ENCODE measurements around the gene P2RX4. TPM values are rescaled to one million over a fixed set of nuclear protein-coding genes. Genes with fewer than 3 reads are reported as not detected.
"Not testable (repeated sequence)": the region's sequence is repeated elsewhere in the genome, so short reads cannot be mapped to it uniquely, and the experiment has no call there.

Gene P2RX4
- total and polyA plus RNA-seq, 9 of the 15 experiments (the other 6 are each of a cell fraction or from before 2014, with no cell fraction given), result 6.6 to 21.5 (median 11.7) TPM

- CTCF ChIA-PET (ENCODE audit: low intra/inter-chr PET ratio); FAIRE-seq; H3K79me2 ChIP-seq (ENCODE audit: control insufficient read depth, insufficient read depth, low read length); in situ Hi-C loops (cut with MboI); ATAC-seq; H3K27me3 ChIP-seq (ENCODE audit: control insufficient read depth in 2 of 2, insufficient read depth in 2 of 2, low read length in 2 of 2); H3K4me3 ChIP-seq; H3K27ac ChIP-seq (ENCODE audit: extremely low read depth, low read depth, low read length); intact Hi-C loops (cut with micrococcal nuclease); H3K9me3 ChIP-seq (replicated peaks; ENCODE audit: control insufficient read depth, insufficient read depth, low read depth, low read length); H4K20me1 ChIP-seq (replicated peaks; ENCODE audit: control insufficient read depth, insufficient read depth, low read length); POLR2A ChIA-PET; BruUV-seq (replicated peaks); H3K9ac ChIP-seq (ENCODE audit: insufficient read depth in 1 of 2, low read depth in 2 of 2, low read length in 2 of 2); DNase-seq (ENCODE audit: extremely low read depth in 1 of 4, low spot score in 3 of 4); H3K4me2 ChIP-seq (ENCODE audit: insufficient read depth, low read length); H2AFZ ChIP-seq (ENCODE audit: low read depth, low read length); H3K9me1 ChIP-seq (ENCODE audit: control insufficient read depth, insufficient read depth, low read length); H3K36me3 ChIP-seq (ENCODE audit: control insufficient read depth, insufficient read depth, low read length): not testable (repeated sequence)
- peak; percentile 65 for TF ChIP-seq RBM25 (IDR thresholded peaks at IDR 0.05; ENCODE audit: low read depth, low read length, severe bottlenecking)
- peak; percentile 84 for TF ChIP-seq ZNF121 (CRISPR knock-in tag; conservative IDR thresholded peaks at IDR 0.05)
- 0 out of 2 replicates have a peak, but pooled peaks have one; percentile 24 for TF ChIP-seq BCOR (IDR thresholded peaks at IDR 0.05)
- H3K4me1 ChIP-seq (replicated peaks in 1 of 2; ENCODE audit: control insufficient read depth in 2 of 2, insufficient read depth in 2 of 2, low read length in 2 of 2), result peaks cover 10 to 37% of the 10 kb centered on the region in 2 experiments; a peak in 4 of 5 replicates
- WGBS (ENCODE audit: insufficient coverage, low coverage, missing lambda C conversion rate), result 83% methylated on average over 6 of the region's 6 CpGs
Measured at GRCh38 chr12:121201140-121201539, 8.8 kb upstream of the P2RX4 start.

GRCh38 chr12:121202407-121203355, 7.2 kb upstream of the P2RX4 start:
- ATAC-seq (peak; percentile 73), FAIRE-seq (peak; percentile 37), DNase-seq (ENCODE audit: extremely low read depth in 1 of 4, low spot score in 3 of 4) (peak in 3 of 4 experiments; percentile 38 to 65 (median 42))
- ChIA-PET POLR2A (interaction anchor here (0.6 to 1.2 kb wide), 5 partner anchors 12 to 57 kb away, joined by 3 to 5 read pairs (median 3); no protein-coding TSS in a partner anchor), CTCF (ENCODE audit: low intra/inter-chr PET ratio) (no interaction called here)
- H3K9ac ChIP-seq (ENCODE audit: insufficient read depth in 1 of 2, low read depth in 2 of 2, low read length in 2 of 2), result peak overlapping the region in 1 of 2 experiments; percentile 40; a peak in 2 of 4 replicates
- H3K4me3 ChIP-seq, result no peak overlapping the region
- 16% methylated on average over 14 of the region's 14 CpGs for WGBS (ENCODE audit: insufficient coverage, low coverage, missing lambda C conversion rate)
- H3K27ac ChIP-seq (ENCODE audit: extremely low read depth, low read depth, low read length), result peak overlapping the region; percentile 50
- in situ Hi-C loops (cut with MboI), result no loop called here
- H3K36me3 ChIP-seq (ENCODE audit: control insufficient read depth, insufficient read depth, low read length), result no peaks in the 10 kb centered on the region
- no peaks in the 10 kb centered on the region for H4K20me1 ChIP-seq (replicated peaks; ENCODE audit: control insufficient read depth, insufficient read depth, low read length)
- H3K4me2 ChIP-seq (ENCODE audit: insufficient read depth, low read length), result peak overlapping the region; percentile 42
- no TSS peak for BruUV-seq (replicated peaks)
- intact Hi-C loops (cut with micrococcal nuclease), result no loop called here
- H3K79me2 ChIP-seq (ENCODE audit: control insufficient read depth, insufficient read depth, low read length), result no peaks in the 10 kb centered on the region
- no peaks in the 10 kb centered on the region for H3K9me3 ChIP-seq (replicated peaks; ENCODE audit: control insufficient read depth, insufficient read depth, low read depth, low read length)
- peaks cover 7 to 29% of the 10 kb centered on the region in 2 experiments; a peak in 3 of 5 replicates for H3K4me1 ChIP-seq (replicated peaks in 1 of 2; ENCODE audit: control insufficient read depth in 2 of 2, insufficient read depth in 2 of 2, low read length in 2 of 2)
- H3K27me3 ChIP-seq (ENCODE audit: control insufficient read depth in 2 of 2, insufficient read depth in 2 of 2, low read length in 2 of 2), result no peaks in the 10 kb centered on the region
- peak overlapping the region; percentile 66 for H2AFZ ChIP-seq (ENCODE audit: low read depth, low read length)
- H3K9me1 ChIP-seq (ENCODE audit: control insufficient read depth, insufficient read depth, low read length), result no peaks in the 10 kb centered on the region
- no peak for TF ChIP-seq SAFB (IDR thresholded peaks at IDR 0.05; ENCODE audit: borderline replicate concordance, low read depth, low read length)
- TF ChIP-seq HDAC2 (IDR thresholded peaks at IDR 0.05), result peak; percentile 65; the same call in 1 of the 2 replicates
- TF ChIP-seq RBBP5 (IDR thresholded peaks at IDR 0.05; ENCODE audit: borderline replicate concordance, insufficient read depth, low read length, poor library complexity, severe bottlenecking), result no peak
- TF ChIP-seq HOXB6 (CRISPR knock-in tag; IDR thresholded peaks at IDR 0.05; ENCODE audit: borderline replicate concordance), result no peak
- TF ChIP-seq CTCFL (IDR thresholded peaks at IDR 0.05; ENCODE audit: borderline replicate concordance, insufficient read depth, low read depth, low read length, poor library complexity, severe bottlenecking), result no peak
- TF ChIP-seq ZBTB5 (IDR thresholded peaks at IDR 0.05), result no peak
